Fibroblast of the conjunctiva (primary cell): ENCODE data around the gene GRIN1.

Experiments used
- DNase-seq: peaks from one replicate; pipeline ENCODE4 v3.0.0-alpha.2; 2010; ENCODE audit warnings: low read depth

GRIN1 gene

GRCh38 chr9:137148242-137148641 is 9.3 kb downstream of the GRIN1 start:
- DNase-seq = no peak

GRCh38 chr9:137148661-137149060 is 9.7 kb downstream of the GRIN1 start:
- no peak for DNase-seq

GRCh38 chr9:137149363-137149762 is 10.4 kb downstream of the GRIN1 start:
- no peak for DNase-seq

- DNase-seq = no peak
These were observed 11.1 kb downstream of the GRIN1 start for GRCh38 chr9:137149942-137150616.

- no peak for DNase-seq
These were observed 11.9 kb downstream of the GRIN1 start for GRCh38 chr9:137150617-137151457.

GRCh38 chr9:137152844-137153405 is 14.0 kb downstream of the GRIN1 start:
- DNase-seq = no peak

- no peak for DNase-seq
These were observed 17.8 kb downstream of the GRIN1 start for GRCh38 chr9:137156567-137157375.

GRCh38 chr9:137157618-137158415 is 18.9 kb downstream of the GRIN1 start:
- DNase-seq = no peak

GRCh38 chr9:137158625-137159024 is 19.7 kb downstream of the GRIN1 start:
- DNase-seq = no peak

GRCh38 chr9:137159105-137160053 is 20.4 kb downstream of the GRIN1 start:
- no peak for DNase-seq

GRCh38 chr9:137160054-137160425 is 21.1 kb downstream of the GRIN1 start:
- DNase-seq = no peak

GRCh38 chr9:137160716-137161557 is 22.0 kb downstream of the GRIN1 start:
- DNase-seq = no peak

- DNase-seq = no peak
These were observed 22.9 kb downstream of the GRIN1 start for GRCh38 chr9:137161558-137162486.

GRCh38 chr9:137162505-137163364 is 23.8 kb downstream of the GRIN1 start:
- no peak for DNase-seq

- DNase-seq = no peak
These were observed 24.4 kb downstream of the GRIN1 start for GRCh38 chr9:137163365-137163715.

GRCh38 chr9:137163805-137164204 is 24.9 kb downstream of the GRIN1 start:
- no peak for DNase-seq
